Stimulated activated CD8-positive, alpha-beta memory T cell treated with anti-CD3 and anti-CD28 coated beads, Interleukin-12 subunit alpha, Interleukin-12 subunit beta, amount 100 ng/mL, for 1 hour (primary cell): Measurements from ENCODE around the gene GAL3ST1.
"Not testable (repeated sequence)": the region's sequence is repeated elsewhere in the genome, so short reads cannot be mapped to it uniquely, and the experiment has no call there.

ENCODE experiments used
- DNase-seq: peaks from one replicate; pipeline ENCODE4 v3.0.0-alpha.2; 2020; ENCODE audit warnings: low read depth

Gene GAL3ST1

GRCh38 chr22:30596199-30596598, 21.7 kb upstream of the GAL3ST1 start:
- no peak for DNase-seq

DNA sequence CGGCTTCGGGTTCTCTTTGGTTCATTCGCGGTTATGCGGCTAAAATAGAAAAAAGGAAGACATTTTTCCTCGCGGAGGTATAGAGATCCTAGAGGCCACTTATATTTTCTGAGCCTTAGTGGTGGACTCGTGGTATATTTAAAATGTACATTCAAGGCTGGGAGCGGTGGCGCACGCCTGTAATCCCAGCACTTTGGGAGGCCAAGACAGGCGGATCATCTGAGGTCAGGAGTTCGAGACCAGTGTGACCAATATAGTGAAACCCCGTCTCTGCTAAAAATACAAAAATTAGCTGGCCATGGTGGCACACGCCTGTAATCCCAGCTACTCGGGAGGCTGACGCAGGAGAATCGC, 17.9 kb upstream of the GAL3ST1 start:
- not testable (repeated sequence) for DNase-seq

DNA sequence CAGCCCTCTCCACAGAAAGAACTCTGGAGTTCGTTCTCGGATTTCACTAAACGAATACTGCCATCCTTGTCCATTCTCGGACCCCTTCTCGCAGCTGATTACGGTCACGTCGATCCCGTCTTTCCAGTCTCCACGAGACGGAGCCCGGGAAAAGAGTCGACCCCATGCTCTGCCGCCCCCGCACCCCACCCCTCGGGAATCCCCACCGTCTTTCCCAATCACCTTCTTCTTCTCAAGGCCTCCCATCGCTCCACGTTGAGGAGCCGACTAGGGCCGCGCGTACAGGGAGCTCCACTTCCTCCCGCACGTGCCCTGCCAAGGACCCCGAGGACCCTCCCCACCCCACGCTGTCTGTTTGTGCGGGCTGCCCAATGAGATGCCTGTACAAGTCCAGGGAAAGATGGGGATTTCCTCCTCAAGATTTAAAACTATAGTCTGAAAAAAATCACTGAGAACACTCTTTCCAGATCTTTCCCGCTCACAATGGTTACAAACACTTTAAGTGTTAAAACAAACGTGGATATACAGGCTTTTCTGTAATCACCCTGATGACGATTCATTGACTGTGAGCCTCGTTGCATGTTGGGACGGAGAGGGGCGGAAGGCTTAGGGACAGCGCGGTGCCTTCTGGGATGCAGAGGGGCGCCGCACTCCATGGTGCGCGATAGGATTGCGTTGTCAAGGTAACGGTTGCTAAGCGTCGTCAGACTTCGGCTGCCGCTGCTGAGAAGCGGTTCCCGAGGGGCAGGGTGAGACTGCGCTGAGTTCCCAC, 17.3 kb upstream of the GAL3ST1 start, which contains the start of gene PES1:
PES1 (minus strand) TSS at position 323 of the 772 bp plus-strand sequence; CDS start at position 246, 77 bp downstream.
- peak; percentile 90 for DNase-seq

DNA sequence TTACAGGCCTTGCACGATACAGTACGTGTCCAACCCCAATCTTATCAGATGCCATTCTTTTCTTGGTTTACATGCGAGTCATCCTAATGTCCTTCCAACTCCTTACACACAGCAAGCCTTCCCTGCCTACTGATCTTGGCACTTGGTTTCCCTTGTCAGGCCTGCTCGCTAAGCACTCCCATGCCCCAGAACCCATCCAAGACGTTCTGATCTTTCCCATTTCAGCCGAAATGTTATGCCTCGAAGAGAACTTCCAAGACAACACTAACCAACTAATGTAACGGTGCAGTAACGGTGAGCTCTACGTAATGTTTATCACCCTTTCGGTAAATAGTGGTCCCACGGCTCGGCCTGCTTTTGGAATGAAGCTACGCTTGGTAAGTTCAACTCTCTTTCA, 16.7 kb upstream of the GAL3ST1 start:
- no peak for DNase-seq

DNA sequence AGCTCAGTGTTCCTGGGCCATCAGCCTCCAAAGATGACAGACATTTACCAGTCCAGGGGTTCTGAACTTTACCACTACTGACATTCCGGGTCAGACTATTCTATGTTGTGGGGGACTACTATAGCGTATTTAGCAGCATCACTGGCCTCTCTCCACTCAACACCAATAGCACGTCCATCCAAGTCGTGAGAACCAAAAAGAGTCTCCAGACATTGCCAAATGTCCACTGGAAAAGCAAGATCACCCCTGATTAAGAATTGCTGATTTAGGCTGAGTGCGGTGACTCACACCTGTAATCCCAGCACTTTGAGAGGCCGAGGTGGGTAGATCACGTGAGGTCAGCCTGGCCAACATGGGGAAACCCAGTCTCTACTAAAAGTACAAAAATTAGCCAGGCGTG, 11.9 kb upstream of the GAL3ST1 start:
- DNase-seq, result no peak

GRCh38 chr22:30584441-30584840, 10.0 kb upstream of the GAL3ST1 start:
- DNase-seq, result no peak

- DNase-seq, result no peak
Observed at GRCh38 chr22:30582788-30583545, 8.5 kb upstream of the GAL3ST1 start.

GRCh38 chr22:30582051-30582450, 7.6 kb upstream of the GAL3ST1 start:
- DNase-seq, result no peak

GRCh38 chr22:30580896-30581295, 6.4 kb upstream of the GAL3ST1 start:
- no peak for DNase-seq

DNA sequence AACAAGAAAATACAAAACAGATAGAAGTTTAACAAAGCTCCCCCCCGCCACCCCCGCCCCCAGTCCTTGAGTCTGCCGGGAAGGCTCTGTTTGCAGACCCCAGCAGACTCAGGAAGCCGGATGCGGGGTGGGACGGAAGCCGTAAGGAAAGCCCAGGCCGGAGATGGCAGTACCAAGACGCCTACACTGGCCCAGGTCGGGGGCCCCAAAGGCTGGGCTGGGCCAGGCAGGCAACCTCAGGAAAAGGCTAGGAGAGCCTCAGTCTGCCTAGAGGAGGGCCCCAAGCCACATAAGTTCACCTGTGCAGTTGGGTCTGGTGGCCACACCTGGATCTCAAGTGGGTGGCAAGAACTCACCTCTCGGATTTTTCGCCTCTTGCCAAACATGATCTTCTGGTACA, 4.0 kb upstream of the GAL3ST1 start:
- no peak for DNase-seq

DNA sequence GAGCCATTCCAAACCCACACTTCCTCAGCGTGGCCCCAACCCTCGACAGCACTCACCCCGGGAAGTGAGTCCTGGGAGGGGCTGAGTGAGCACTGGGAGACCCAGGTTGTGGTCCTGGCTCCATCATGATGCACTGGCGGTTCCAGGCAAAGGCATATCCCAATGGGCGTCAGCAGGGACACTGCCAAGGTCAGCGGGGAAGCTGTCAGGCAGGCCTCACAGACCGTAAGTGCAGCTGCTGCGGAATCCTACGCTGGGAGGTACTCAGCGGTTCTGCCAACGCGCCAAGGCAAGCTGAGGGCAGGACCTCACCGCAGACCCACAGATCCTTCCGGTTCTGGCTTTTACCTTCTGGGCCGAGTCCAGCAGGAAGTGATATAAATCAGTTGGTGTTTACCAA, 1.4 kb upstream of the GAL3ST1 start:
- DNase-seq, result no peak

DNA sequence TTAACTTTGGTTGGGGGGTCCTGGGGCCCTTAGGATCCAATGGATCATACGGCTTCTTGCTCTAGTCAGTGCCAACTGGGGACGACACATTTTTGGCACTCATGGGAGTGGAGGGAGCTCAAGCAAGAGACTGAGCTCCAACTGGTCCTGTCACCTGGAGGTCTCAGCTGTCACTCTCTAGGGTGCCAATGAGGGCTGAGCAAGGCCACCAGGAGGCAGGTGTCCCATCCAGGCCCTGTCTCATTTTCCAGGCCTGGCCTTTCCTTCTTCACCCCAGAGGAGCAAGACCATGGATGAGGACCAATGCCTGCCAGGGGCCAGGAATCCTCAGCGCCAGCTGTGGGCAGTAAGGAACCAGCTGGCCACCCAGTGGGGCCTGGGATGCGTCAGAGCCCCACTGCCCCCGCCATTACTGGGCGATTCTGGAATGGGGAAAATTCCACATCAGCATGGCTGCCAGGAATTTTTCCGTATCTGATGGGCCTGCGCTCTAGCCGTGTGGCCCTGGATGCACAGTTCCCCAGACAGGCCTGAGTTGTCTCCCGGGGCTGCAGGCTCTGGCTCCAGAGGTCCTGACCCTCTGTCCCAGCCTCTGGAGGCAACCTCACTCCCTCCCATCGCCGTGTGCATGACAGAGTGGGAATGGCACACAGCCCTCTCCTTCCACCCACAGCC, 669 bp upstream of the GAL3ST1 start:
- DNase-seq, result no peak

DNA sequence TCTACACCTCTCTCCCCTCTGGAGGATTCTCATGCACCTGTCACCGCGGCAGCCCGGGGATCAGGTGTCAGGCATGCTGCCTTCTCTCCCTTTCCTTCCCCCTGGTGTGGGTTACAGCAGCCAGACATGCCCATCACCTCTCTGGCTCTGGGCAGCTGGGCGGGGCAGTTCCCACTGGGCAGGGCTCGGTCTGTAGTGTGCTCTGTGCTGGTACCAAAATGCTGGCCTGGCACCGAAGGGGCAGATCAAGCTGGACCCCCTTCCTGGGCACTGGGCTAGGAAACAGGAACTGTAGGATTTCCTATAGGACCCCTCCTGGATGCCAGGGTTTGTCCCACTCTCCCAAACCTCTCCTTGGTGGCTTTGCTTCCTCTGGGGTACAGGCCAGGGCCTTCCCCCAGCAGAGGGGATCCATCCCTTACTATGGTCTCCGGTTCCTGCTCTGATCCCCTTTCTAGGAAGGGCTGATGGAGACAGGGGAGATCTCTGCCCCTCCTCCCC, 821 bp downstream of the GAL3ST1 start:
- DNase-seq, result no peak

GRCh38 chr22:30572840-30573593, 1.4 kb downstream of the GAL3ST1 start:
- no peak for DNase-seq

DNA sequence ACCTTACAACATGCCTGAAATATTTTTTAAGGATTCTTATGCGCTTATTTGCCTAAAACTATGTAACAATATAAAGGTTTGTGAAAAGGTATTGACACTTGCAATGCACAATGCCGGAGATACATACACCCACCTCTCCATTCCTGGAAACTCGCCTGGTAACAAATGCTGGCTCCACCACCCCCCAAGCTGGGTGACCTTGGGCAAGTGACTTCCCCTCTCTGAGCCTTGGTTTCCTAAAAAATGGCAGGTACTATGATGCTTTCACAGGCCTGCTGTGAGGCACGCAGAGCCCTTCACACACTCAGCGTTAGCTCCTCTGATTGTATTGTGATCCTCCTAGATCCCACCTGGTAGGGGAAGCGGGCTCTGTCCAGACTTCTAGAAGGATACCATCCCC, 2.3 kb downstream of the GAL3ST1 start:
- DNase-seq, result no peak

DNA sequence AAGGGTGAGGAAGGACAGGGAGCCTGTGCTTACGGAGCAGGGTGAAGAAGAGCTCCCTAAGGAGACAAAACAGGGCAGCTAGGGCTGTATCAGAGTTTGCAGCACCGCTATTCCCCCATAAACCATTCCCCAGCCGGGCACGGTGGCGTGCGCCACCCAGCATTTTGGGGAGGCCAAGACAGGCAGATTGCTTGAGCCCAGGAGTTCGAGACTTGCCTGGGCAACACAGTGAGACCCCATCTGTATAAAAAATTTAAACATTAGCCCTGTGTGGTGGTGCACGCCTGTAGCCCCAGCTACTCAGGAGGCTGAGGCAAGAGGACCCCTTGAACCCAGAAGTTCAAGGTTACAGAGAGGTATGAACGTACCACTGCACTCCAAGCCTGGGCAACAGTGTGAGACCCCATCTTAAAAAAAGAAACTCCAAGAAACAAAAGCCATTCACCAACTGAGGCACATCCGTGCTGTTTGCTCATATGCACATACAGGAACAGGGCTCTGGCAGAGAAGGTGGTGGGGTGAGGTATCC, 4.7 kb downstream of the GAL3ST1 start:
- no peak for DNase-seq

DNA sequence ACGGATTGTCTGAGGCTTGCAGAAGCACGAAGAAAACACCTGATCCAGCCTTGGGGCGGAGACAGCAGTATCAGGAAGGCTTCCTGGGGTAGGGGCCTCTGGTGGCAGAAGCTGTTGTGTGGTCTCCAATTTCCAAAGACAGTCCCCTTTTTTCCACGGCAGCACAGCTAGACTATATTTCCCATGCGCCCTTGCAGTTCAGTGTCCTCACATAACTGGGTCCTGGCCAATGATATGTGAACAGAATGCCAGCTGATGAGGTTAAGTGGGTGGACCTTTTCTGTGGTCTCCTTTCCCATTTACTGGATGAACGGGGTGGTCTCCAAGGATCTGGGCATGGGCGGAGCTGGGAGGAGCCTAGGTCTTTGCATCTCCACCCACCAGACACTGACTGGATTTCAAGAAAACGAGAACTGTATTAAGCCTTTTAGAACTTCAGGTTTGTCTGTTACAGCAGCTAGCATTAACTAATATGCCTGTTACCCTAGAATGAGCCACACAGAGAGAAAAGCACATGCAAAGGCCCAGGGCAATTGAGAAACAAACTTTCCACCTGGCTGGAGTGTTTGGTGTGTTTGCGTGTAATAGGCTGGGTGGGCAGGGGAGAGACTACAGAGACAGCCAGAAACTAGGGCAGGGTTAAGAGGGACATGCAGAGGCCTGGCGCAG, 6.2 kb downstream of the GAL3ST1 start:
- no peak for DNase-seq

DNA sequence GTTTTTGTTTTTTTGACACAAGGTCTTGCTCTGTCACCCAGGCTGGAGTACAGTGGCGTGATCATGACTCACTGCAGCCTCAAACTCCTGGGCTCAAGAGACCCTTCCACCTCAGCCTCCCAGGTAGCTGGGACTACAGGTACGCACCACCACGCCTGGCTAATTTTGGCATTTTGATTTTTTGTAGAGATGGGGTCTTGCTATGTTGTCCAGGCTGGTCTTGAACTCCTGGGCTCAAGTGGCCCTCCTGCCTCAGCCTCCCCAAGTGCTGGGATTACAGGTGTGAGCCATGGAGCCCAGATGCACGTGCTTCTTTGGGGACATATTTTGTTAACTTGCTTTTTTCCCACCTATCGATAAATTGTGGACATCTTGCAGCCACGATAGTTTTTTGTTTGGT, 7.2 kb downstream of the GAL3ST1 start:
- not testable (repeated sequence) for DNase-seq

- no peak for DNase-seq
Observed at GRCh38 chr22:30566125-30566524, 8.3 kb downstream of the GAL3ST1 start.

DNA sequence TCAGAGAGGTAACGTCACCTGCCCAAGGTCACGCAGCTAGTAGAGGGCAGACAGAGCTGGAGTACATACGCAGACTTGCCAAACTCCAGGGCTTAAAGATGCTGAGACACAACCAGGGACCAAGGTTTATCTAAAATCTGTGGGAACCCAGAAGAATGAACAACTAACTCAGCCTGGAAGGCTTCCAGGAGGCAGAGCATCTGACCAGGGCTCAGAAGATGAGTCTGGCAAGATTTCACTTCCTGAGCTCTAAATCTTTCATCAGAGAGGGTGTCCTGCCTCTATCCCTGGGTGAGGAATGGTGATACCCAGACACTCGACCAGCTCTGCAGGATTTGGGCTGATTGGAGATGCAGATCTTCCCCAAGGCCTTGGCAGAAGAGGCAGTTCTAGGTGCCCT, 9.1 kb downstream of the GAL3ST1 start:
- DNase-seq, result no peak

GRCh38 chr22:30564761-30565119, 9.7 kb downstream of the GAL3ST1 start:
- no peak for DNase-seq
